NOMO-1 treated with DMSO at 0.1 percent for 48 hours (cell line): ENCODE data around the gene PRB3.

Source experiments
- DNase-seq: peaks from one replicate; lab custom pipeline; 2025; ENCODE audit not compliant: unreplicated experiment; lab: John Stamatoyannopoulos, UW

PRB3 gene

DNA sequence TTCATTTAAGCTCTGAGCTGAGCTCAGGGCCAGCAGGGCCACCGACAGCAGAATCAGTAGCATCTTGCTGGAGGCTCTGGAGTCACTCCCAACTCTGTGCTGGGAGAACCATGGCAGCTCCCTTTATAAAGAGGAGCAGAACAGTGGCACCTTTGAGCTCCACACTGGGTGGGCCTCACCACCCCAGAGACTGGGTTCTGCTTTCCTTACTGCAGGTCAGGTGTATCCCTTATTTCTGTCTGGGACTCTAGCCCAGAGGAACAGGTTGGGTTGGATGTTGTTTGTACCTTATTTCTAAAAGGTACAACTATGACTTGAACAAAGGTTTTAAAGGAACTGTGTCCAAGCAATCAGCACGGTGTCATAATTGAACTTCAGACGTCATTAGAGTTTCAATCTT is at the start of gene PRB3:
Gene PRB3 (minus strand): TSS at position 101 of the 400 bp plus-strand sequence. CDS start 38 bp downstream, at position 63.
- DNase-seq: no peak

DNA sequence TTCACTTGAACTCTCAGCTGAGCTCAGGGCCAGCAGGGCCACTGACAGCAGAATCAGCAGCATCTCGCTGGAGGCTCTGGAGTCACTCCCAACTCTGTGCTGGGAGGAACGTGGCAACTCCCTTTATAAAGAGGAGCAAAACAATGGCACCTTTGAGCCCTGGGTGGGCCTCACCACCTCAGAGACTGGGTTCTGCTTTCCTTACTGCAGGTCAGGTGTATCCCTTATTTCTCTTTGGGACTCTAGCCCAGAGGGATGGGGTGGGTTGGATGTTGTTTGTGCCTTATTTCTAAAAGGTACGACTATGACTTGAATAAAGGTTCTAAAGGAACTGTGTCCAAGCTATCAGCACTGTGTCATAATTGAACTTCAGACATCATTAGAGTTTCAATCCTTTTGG is 40.8 kb upstream of the PRB3 start, which contains the start of gene PRB4:
Gene PRB4 (minus strand): TSS at position 101 of the 400 bp plus-strand sequence. CDS start 38 bp downstream, at position 63.
- no peak for DNase-seq

GRCh38 chr12:11307143-11307542 is 37.6 kb upstream of the PRB3 start:
- DNase-seq: no peak

DNA sequence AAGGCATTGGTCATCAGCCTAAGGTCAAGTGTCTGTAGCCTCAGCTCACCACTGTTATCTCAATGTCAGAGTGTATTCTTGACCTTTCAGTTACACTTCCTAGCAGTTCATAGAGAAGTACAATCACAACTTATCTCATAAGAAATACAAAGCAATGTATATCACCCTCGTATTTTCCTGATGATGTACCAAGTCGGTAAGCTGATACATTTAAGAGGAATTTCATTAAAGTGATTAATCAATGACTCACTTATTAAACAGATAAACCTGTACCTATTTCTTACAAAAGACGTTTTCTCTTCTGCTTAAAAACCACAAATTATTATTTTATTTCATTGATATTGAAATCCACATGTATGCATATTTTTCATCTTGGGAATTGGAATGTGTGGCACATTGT is 3.9 kb upstream of the PRB3 start:
- DNase-seq: no peak

DNA sequence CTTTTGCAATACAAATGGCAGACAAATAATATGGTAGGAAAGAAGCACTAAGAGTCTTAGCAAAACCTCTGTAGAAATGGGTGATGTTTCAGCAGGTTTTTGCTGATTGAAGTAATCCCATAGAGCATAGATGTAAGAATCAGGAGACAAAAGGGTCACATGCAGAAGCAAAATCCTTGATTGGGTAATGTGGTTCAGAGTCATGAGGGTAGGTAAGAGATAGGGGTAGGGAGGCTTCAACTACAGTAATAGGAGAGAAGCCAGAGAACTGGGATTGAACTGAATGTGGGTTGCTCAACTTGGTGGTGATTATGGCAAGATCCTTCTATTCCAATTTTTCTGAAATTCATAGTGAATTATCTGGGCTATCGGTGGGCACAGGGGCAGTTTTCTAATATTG is 5.0 kb downstream of the PRB3 start:
- DNase-seq: no peak

DNA sequence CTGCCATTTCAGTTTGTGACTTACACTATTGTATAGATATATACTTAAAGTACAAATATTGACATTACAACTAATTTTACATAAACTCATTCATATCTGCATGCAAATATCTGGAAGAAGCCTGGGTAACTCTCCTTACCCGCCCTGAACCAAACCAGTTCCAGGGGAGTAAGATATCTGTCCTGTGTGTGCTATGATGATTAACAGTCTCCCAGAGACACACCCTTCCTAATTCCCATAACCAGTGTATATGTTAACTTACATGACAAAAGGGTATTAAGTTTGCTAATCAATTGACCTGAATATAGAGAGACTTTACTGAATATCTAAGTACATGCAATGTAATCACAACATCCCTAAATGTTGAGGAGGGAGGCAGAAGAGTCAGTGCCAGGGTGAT is 23.0 kb downstream of the PRB3 start:
- no peak for DNase-seq

DNA sequence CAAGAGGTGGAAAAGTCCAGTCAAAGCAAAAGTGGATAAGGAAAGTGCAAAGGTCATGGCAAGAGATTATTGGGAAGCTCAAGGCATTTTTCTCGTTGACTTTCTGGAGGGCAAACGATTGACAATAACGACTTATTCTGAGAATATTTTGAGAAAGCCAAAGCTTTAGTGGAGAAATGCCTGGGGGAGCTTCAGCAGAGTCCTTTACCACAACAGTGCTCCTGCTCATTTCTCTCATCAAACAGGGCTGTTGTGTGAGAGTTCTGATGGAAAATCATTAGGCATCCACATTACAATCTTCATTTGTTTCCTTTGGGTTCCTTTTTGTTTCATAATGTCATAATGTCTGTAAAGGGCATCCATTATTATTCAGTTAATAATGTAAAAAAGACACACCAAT is 26.9 kb downstream of the PRB3 start:
- DNase-seq: no peak

- no peak for DNase-seq
Observed at GRCh38 chr12:11240348-11240930, 29.1 kb downstream of the PRB3 start.

GRCh38 chr12:11238275-11238674 is 31.2 kb downstream of the PRB3 start:
- no peak for DNase-seq

GRCh38 chr12:11233532-11233931 is 36.0 kb downstream of the PRB3 start:
- DNase-seq: no peak

DNA sequence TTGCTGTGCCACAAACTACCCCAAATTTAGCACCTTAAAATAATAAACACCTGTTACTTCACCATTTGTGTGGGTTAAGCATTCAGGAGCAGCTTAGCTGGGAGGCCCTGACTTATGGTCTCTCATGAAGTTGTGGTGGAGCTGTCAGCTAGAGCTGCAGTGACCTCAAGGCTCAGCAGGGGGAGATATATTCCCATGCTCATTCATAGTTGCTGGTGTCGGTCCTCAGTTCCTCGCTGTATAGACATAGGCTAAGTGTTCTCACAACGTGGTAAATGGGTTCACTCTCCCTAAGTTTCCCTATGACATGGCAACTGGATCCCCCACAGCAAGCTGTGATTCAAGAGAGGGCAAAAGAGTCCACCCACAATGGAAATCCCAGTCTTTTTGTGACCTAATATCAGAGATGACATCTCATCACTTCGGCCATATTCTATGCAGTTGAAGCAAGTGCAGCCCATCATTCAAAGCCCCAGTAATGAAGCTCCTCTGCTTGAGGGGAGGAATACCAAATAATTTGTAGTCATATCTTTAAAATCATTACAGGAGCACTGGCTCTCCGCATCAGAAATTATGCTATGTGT is 41.1 kb downstream of the PRB3 start:
- DNase-seq: peak; percentile 23

DNA sequence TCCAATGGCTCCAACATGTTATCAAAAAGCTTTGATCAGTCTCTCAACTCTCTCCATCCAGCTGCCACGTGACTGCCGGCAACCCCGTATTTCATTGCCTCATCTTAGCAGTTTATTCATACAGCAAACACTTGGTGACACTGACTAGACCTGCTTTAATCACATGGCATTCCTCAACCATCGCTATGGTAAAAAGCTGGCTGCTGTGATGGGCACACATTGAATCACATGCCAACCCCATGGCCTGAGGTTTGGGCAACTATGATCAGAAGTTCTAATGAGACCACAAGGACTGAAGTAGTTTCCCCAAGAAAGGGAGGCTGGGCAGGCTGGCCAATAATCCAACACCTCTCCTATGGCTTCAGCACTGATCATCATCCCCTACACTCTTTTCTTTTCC is 42.1 kb downstream of the PRB3 start:
- no peak for DNase-seq
